Endothelial cell of umbilical vein (primary cell): ENCODE results near the gene AGPS. TPM values are rescaled to one million over a fixed set of nuclear protein-coding genes. Genes with fewer than 3 reads are reported as not detected.

Source experiments
- BruUV-seq: library from RNA; stranded (reverse); fragments of 400-500 nt; replicated peaks from 2 replicates; lab custom pipeline; 2021; lab: Mats Ljungman, UMichigan
- CTCF ChIA-PET: fragments of 300-600, 350-600 bp; sonication (Branson Sonifier 250); formaldehyde crosslinking; loops from one replicate; lab custom pipeline; 2021; ENCODE audit warnings: antibody characterized with exemption, inconsistent platforms; lab: Charles Lee
- POLR2A ChIA-PET: fragments of 300-600, 350-600 bp; sonication (Branson Sonifier 250); formaldehyde crosslinking; loops from one replicate; lab custom pipeline; 2021; ENCODE audit warnings: antibody characterized with exemption, inconsistent platforms; lab: Charles Lee
- DNase-seq: peaks from one replicate; pipeline ENCODE4 v3.0.0-alpha.2; 2011; ENCODE audit warnings: low read depth, low spot score
- FAIRE-seq: peaks from 2 replicates; lab custom pipeline; 2011; peaks lifted over from hg19 to GRCh38; lab: Jason Lieb, UNC
- H2AFZ ChIP-seq: 2 replicates; pipeline ENCODE4 v1.6.0; 2012; ENCODE audit warnings: low read depth, low read length, control low read depth, inconsistent platforms
- H3K27ac ChIP-seq: 2 replicates; pipeline ENCODE4 v1.5.1; 2011; ENCODE audit warnings: low read depth, mild to moderate bottlenecking, control low read depth, low read length, moderate library complexity; ENCODE audit not compliant: insufficient read depth
- H3K27me3 ChIP-seq, 2 experiments: 2 replicates each; pipeline versions ENCODE4 v1.6.0 to v1.6.1; 2011; ENCODE audit warnings: low read length in 2 of 2, mixed read lengths in 1 of 2; ENCODE audit not compliant: control insufficient read depth in 2 of 2, insufficient read depth in 2 of 2
- H3K36me3 ChIP-seq, 2 experiments: 2 replicates in 1 of 2; 3 replicates in 1 of 2; pipeline ENCODE4 v1.5.1; 2011; ENCODE audit warnings: low read length in 2 of 2, mild to moderate bottlenecking in 1 of 2, moderate library complexity in 1 of 2; ENCODE audit not compliant: control insufficient read depth in 2 of 2, insufficient read depth in 2 of 2; ENCODE audit errors: extremely low read depth in 1 of 2
- H3K4me1 ChIP-seq: 3 replicates; pipeline ENCODE4 v1.5.1; 2011; ENCODE audit warnings: mild to moderate bottlenecking, low read length; ENCODE audit not compliant: control insufficient read depth, insufficient read depth; ENCODE audit errors: extremely low read depth
- H3K4me2 ChIP-seq: 2 replicates; pipeline ENCODE4 v1.6.1; 2011; ENCODE audit warnings: low read length, control low read depth, mixed read lengths; ENCODE audit not compliant: insufficient read depth
- H3K4me3 ChIP-seq, 3 experiments: fragments of 200-600 bp in 1 of 3; sonication (generic), shearing (Covaris generic) in 1 of 3; replicated peaks in 1 of 3; 2 replicates each; pipeline ENCODE4 v1.5.1; 2011 to 2016; ENCODE audit warnings: control low read depth in 3 of 3, low read length in 3 of 3, mild to moderate bottlenecking in 2 of 3, inconsistent platforms in 1 of 3, low read depth in 1 of 3, moderate library complexity in 1 of 3; ENCODE audit not compliant: insufficient read depth in 1 of 3
- H3K79me2 ChIP-seq: 2 replicates; pipeline ENCODE4 v1.6.0; 2012; ENCODE audit warnings: low read length, inconsistent platforms; ENCODE audit not compliant: control insufficient read depth, insufficient read depth
- H3K9ac ChIP-seq: replicated peaks from 2 replicates; pipeline ENCODE3; 2011; ENCODE audit warnings: low read length, control low read depth; ENCODE audit not compliant: insufficient read depth; ENCODE audit errors: extremely low read depth
- H3K9me1 ChIP-seq: replicated peaks from 3 replicates; pipeline ENCODE4 v1.6.0; 2011; ENCODE audit warnings: mild to moderate bottlenecking, low read length; ENCODE audit not compliant: control insufficient read depth, insufficient read depth; ENCODE audit errors: extremely low read depth
- H3K9me3 ChIP-seq: replicated peaks from 2 replicates; pipeline ENCODE4 v1.5.1; 2012; ENCODE audit warnings: low read length, inconsistent platforms; ENCODE audit not compliant: control insufficient read depth, insufficient read depth
- H4K20me1 ChIP-seq: replicated peaks from 2 replicates; pipeline ENCODE3; 2011; ENCODE audit warnings: mild to moderate bottlenecking, low read length; ENCODE audit not compliant: control insufficient read depth, insufficient read depth; ENCODE audit errors: extremely low read depth
- CTCF ChIP-seq, 2 donors: IDR thresholded peaks; 1 replicate in 1 of 2; 2 replicates in 1 of 2; pipeline ENCODE4 v1.5.1; 2011; ENCODE audit warnings: low read length in 2 of 2, mild to moderate bottlenecking in 2 of 2, moderate library complexity in 2 of 2, control low read depth in 1 of 2, inconsistent platforms in 1 of 2, low read depth in 1 of 2; ENCODE audit not compliant: insufficient read depth in 1 of 2; ENCODE audit errors: extremely low read depth in 1 of 2
- EZH2 ChIP-seq: IDR thresholded peaks from 2 replicates; pipeline ENCODE4 v1.6.1; 2012; ENCODE audit warnings: borderline replicate concordance, low read depth, mild to moderate bottlenecking, moderate library complexity, low read length, inconsistent platforms; ENCODE audit not compliant: severe bottlenecking
- FOS ChIP-seq: IDR thresholded peaks from 2 replicates; pipeline ENCODE4 v1.6.1; 2011; ENCODE audit warnings: mild to moderate bottlenecking, low read length, moderate library complexity, borderline replicate concordance; ENCODE audit not compliant: insufficient read depth
- GATA2 ChIP-seq: IDR thresholded peaks from 2 replicates; pipeline ENCODE4 v1.7.0; 2011; ENCODE audit warnings: low read depth, mild to moderate bottlenecking, moderate library complexity, mixed read lengths, low read length; ENCODE audit not compliant: insufficient read length, insufficient read depth
- JUN ChIP-seq: IDR thresholded peaks from 2 replicates; pipeline ENCODE4 v1.6.1; 2011; ENCODE audit warnings: borderline replicate concordance, low read depth; ENCODE audit not compliant: insufficient read length, insufficient read depth
- MYC ChIP-seq: IDR thresholded peaks from one replicate; pipeline ENCODE4 v1.6.1; 2011; ENCODE audit warnings: mild to moderate bottlenecking, low read depth, low read length
- POLR2A ChIP-seq: IDR thresholded peaks from 2 replicates; pipeline ENCODE4 v1.6.1; 2012; ENCODE audit warnings: low read depth, mild to moderate bottlenecking, control low read depth, low read length
- POLR2AphosphoS5 ChIP-seq: IDR thresholded peaks from 2 replicates; pipeline ENCODE4 v1.6.1; 2012; ENCODE audit warnings: low read depth, mild to moderate bottlenecking, control low read depth, low read length, moderate library complexity; ENCODE audit not compliant: insufficient read depth
- dilution Hi-C: fragments of 300-500 bp; cut with MboI; formaldehyde crosslinking; loops from one replicate; pipeline ENCODE4 v1.15.0; 2019; ENCODE audit warnings: low sequenced_read_pairs; ENCODE audit not compliant: extremely low pct_ligation_motif_present
- intact Hi-C: fragments of 100-400 bp; cut with micrococcal nuclease; formaldehyde crosslinking; loops from one replicate; pipeline ENCODE4 v1.10.0; 2022
- polyA plus RNA-seq, 4 experiments: library from polyadenylated mRNA; depleted of rRNA in 3 of 4; stranded (reverse) in 3 of 4; unstranded in 1 of 4; fragments of >200 nt; gene quantifications; 2 replicates each; pipeline versions ENCODE4 v1.2.1 to v1.2.3, GENCODE V29; 2011 to 2012; ENCODE audit warnings: missing spikeins in 1 of 4
- total RNA-seq: library from RNA; stranded (reverse); gene quantifications from 2 replicates; pipeline ENCODE4 v1.2.3, GENCODE V29; 2021
- TF ChIP-seq, protein P1 (sequence below): IDR thresholded peaks from 2 replicates; pipeline ENCODE4 v1.6.1; 2011; ENCODE audit not compliant: insufficient read depth, insufficient read length

Gene AGPS
- total and polyA plus RNA-seq, 2 donors (not counting 3 experiments of a cell fraction or from before 2014, with no cell fraction given): 10.1 to 96.5 TPM

DNA sequence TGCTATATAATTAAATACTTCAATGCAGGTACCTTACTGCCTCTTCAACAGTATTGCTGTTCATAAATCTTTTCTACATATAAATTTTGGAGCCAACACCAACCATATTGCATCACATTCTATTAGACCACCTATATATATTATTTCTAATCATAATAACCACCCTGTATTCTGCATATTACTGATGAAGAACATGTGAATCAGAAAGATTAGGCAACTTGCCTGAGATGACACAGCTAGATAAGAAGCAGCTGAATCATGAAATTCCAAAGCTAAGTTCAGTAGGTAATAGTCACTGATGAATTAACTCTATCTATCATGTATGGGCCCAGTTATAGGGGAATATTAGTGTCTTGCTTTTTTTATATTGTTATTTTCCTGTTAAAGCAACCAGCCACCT lies 161.8 kb downstream of the AGPS start:
- no peaks in the 10 kb centered on the region for H4K20me1 ChIP-seq
- intact Hi-C loops (loop anchor here (5.0 to 10.0 kb wide), 4 partner anchors 168 to 390 kb away; no protein-coding TSS in a partner anchor), dilution Hi-C loops (no loop called here)
- ChIA-PET CTCF (no interaction called here), POLR2A (no interaction called here)
- no peak overlapping the region for H2AFZ ChIP-seq
- no peak overlapping the region for H3K9ac ChIP-seq
- peaks cover 24% of the 10 kb centered on the region for H3K4me1 ChIP-seq
- TF ChIP-seq GATA2 (no peak), MYC (no peak), CTCF (IDR thresholded peaks at IDR 0.05; ENCODE audit: extremely low read depth in 1 of 2, insufficient read depth in 1 of 2, low read depth in 1 of 2, low read length in 2 of 2) (no peak), EZH2 (no peak), JUN (no peak), POLR2A (no peak), POLR2AphosphoS5 (no peak), FOS (no peak)
- TF ChIP-seq, protein P1, sequence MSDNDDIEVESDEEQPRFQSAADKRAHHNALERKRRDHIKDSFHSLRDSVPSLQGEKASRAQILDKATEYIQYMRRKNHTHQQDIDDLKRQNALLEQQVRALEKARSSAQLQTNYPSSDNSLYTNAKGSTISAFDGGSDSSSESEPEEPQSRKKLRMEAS: no peak
- FAIRE-seq: no peak
- DNase-seq: no peak
- BruUV-seq: no TSS peak
- H3K4me2 ChIP-seq: no peak overlapping the region
- no peaks in the 10 kb centered on the region for H3K36me3 ChIP-seq
- H3K79me2 ChIP-seq: no peaks in the 10 kb centered on the region
- no peaks in the 10 kb centered on the region for H3K27me3 ChIP-seq
- no peak overlapping the region for H3K4me3 ChIP-seq
- H3K27ac ChIP-seq: no peak overlapping the region
- no peaks in the 10 kb centered on the region for H3K9me3 ChIP-seq
- no peaks in the 10 kb centered on the region for H3K9me1 ChIP-seq
